ENCODE data around the gene OVCH2. TPM values are rescaled to one million over a fixed set of nuclear protein-coding genes. Genes with fewer than 3 reads are reported as not detected.

Gene OVCH2
- polyA plus RNA-seq, 1 experiment: 0.10 TPM

DNA sequence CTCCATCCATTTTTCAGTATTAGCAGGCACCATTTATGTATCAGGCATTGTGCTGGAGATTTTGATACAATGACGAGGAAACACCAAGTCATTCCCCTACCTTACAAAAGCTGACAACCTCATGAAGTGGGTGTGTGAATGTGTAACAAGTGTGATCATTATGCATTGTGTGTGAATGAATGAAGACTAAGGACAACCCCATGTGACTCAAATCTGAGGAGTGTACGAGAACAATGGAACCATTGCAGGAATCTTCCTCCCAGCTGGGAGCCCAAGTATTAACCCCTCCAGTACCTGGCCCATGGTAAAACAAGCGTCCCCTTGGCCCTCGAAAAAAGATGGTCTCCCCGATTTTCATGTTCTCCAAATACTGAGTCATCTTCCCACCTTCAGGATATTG is 37.4 kb downstream of the OVCH2 start:
- no peak overlapping the region for H3K27ac ChIP-seq (ENCODE audit: low read depth, low read length)
- TF ChIP-seq, protein P1, sequence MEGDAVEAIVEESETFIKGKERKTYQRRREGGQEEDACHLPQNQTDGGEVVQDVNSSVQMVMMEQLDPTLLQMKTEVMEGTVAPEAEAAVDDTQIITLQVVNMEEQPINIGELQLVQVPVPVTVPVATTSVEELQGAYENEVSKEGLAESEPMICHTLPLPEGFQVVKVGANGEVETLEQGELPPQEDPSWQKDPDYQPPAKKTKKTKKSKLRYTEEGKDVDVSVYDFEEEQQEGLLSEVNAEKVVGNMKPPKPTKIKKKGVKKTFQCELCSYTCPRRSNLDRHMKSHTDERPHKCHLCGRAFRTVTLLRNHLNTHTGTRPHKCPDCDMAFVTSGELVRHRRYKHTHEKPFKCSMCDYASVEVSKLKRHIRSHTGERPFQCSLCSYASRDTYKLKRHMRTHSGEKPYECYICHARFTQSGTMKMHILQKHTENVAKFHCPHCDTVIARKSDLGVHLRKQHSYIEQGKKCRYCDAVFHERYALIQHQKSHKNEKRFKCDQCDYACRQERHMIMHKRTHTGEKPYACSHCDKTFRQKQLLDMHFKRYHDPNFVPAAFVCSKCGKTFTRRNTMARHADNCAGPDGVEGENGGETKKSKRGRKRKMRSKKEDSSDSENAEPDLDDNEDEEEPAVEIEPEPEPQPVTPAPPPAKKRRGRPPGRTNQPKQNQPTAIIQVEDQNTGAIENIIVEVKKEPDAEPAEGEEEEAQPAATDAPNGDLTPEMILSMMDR (IDR thresholded peaks at IDR 0.05; ENCODE audit: low read depth, low read length): no peak
- H3K27me3 ChIP-seq (ENCODE audit: control insufficient read depth, insufficient read depth, low read length): peaks cover 8% of the 10 kb centered on the region
- ChIA-PET CTCF (interaction anchor here (0.7 to 5.6 kb wide), 3 partner anchors 13 to 96 kb away, joined by 3 to 90 read pairs (median 3); no protein-coding TSS in a partner anchor), POLR2A (no interaction called here)
- H3K4me3 ChIP-seq (ENCODE audit: low read depth, low read length): no peak overlapping the region
- H3K9me3 ChIP-seq (ENCODE audit: control insufficient read depth, insufficient read depth, low read length): no peaks in the 10 kb centered on the region; the same call in 1 of the 2 replicates
- DNase-seq (ENCODE audit: low read depth, low spot score): no peak

GRCh38 chr11:7668464-7668863 is 37.8 kb downstream of the OVCH2 start:
- POLR2A ChIA-PET: no interaction called here
- DNase-seq (ENCODE audit: low read depth, low spot score): no peak
- TF ChIP-seq, protein P1 (IDR thresholded peaks at IDR 0.05; ENCODE audit: low read depth, low read length): no peak
- no peaks in the 10 kb centered on the region; the same call in 1 of the 2 replicates for H3K9me3 ChIP-seq (ENCODE audit: control insufficient read depth, insufficient read depth, low read length)
- H3K27ac ChIP-seq (ENCODE audit: low read depth, low read length): no peak overlapping the region
- H3K4me3 ChIP-seq (ENCODE audit: low read depth, low read length): no peak overlapping the region
- CTCF ChIA-PET: interaction anchor here (0.7 to 5.6 kb wide), 3 partner anchors 13 to 96 kb away, joined by 3 to 90 read pairs (median 3); no protein-coding TSS in a partner anchor
- H3K27me3 ChIP-seq (ENCODE audit: control insufficient read depth, insufficient read depth, low read length): peaks cover 6% of the 10 kb centered on the region

DNA sequence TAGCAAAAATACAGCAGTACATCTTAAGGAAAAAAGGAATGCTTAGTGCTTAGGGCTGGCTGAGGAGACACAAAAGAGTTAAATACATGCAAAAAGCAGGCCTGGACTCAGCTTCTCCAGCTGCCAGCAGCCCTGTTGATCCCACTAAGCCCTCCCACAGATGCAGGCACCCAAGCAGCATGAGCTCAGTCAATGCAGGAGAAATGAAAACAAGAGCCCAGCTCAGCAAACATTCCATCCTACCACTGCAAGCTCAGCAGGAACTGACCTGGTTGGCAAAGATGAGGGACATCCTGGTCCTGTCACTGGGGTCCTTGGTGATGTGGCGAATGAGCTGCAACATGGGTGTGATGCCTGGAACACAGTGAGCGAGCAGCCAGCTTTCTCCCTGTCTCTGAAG is 38.8 kb downstream of the OVCH2 start:
- ChIA-PET POLR2A (no interaction called here), CTCF (interaction anchor here (0.7 to 5.6 kb wide), 6 partner anchors 10 to 154 kb away, joined by 3 to 90 read pairs (median 4); partner anchors contain the start of gene PPFIBP2)
- DNase-seq (ENCODE audit: low read depth, low spot score): no peak
- TF ChIP-seq, protein P1 (IDR thresholded peaks at IDR 0.05; ENCODE audit: low read depth, low read length): no peak
- H3K4me3 ChIP-seq (ENCODE audit: low read depth, low read length): no peak overlapping the region
- no peaks in the 10 kb centered on the region for H3K9me3 ChIP-seq (ENCODE audit: control insufficient read depth, insufficient read depth, low read length)
- no peak overlapping the region for H3K27ac ChIP-seq (ENCODE audit: low read depth, low read length)
- H3K27me3 ChIP-seq (ENCODE audit: control insufficient read depth, insufficient read depth, low read length): no peaks in the 10 kb centered on the region

- H3K27ac ChIP-seq (ENCODE audit: low read depth, low read length): no peak overlapping the region
- ChIA-PET POLR2A (no interaction called here), CTCF (interaction anchor here (0.7 to 5.6 kb wide), 18 partner anchors 9 to 165 kb away, joined by 3 to 90 read pairs (median 4); no protein-coding TSS in a partner anchor)
- TF ChIP-seq, protein P1 (IDR thresholded peaks at IDR 0.05; ENCODE audit: low read depth, low read length): no peak
- DNase-seq (ENCODE audit: low read depth, low spot score): no peak
- H3K4me3 ChIP-seq (ENCODE audit: low read depth, low read length): no peak overlapping the region
- no peaks in the 10 kb centered on the region for H3K27me3 ChIP-seq (ENCODE audit: control insufficient read depth, insufficient read depth, low read length)
- H3K9me3 ChIP-seq (ENCODE audit: control insufficient read depth, insufficient read depth, low read length): no peaks in the 10 kb centered on the region
These were observed 39.9 kb downstream of the OVCH2 start for GRCh38 chr11:7666292-7666866.

All from AG04450 (cell line).